Muscle layer of duodenum (tissue), 2 donors: ENCODE measurements around the gene AFG1L.
"Not testable (repeated sequence)": the region's sequence is repeated elsewhere in the genome, so short reads cannot be mapped to it uniquely, and the experiment has no call there.

ENCODE experiments used
- H3K27ac ChIP-seq: one replicate; pipeline ENCODE4 v1.7.0; 2013; ENCODE audit warnings: mild to moderate bottlenecking, low read length
- H3K27me3 ChIP-seq: one replicate; pipeline ENCODE4 v1.7.0; 2013; ENCODE audit warnings: low read depth, mild to moderate bottlenecking, control low read depth, low read length
- H3K36me3 ChIP-seq, 2 donors: one replicate each; pipeline ENCODE4 v1.7.0; 2013; ENCODE audit warnings: low read length in 2 of 2, control low read depth in 1 of 2, mild to moderate bottlenecking in 1 of 2; ENCODE audit not compliant: insufficient read depth in 2 of 2, control insufficient read depth in 1 of 2
- H3K4me1 ChIP-seq, 2 donors: one replicate each; pipeline ENCODE4 v1.7.0; 2013; ENCODE audit warnings: low read length in 2 of 2, mild to moderate bottlenecking in 2 of 2, control low read depth in 1 of 2, moderate library complexity in 1 of 2; ENCODE audit not compliant: insufficient read depth in 2 of 2, control insufficient read depth in 1 of 2
- H3K4me3 ChIP-seq, 2 donors: one replicate each; pipeline ENCODE4 v1.7.0; 2013; ENCODE audit warnings: low read length in 2 of 2, low read depth in 1 of 2, mild to moderate bottlenecking in 1 of 2
- H3K9me3 ChIP-seq, 2 donors: one replicate each; pipeline ENCODE4 v1.7.0; 2013; ENCODE audit warnings: low read length in 2 of 2, control low read depth in 1 of 2, mild to moderate bottlenecking in 1 of 2; ENCODE audit not compliant: control insufficient read depth in 1 of 2
- donor health status: healthy.

The AFG1L gene

DNA sequence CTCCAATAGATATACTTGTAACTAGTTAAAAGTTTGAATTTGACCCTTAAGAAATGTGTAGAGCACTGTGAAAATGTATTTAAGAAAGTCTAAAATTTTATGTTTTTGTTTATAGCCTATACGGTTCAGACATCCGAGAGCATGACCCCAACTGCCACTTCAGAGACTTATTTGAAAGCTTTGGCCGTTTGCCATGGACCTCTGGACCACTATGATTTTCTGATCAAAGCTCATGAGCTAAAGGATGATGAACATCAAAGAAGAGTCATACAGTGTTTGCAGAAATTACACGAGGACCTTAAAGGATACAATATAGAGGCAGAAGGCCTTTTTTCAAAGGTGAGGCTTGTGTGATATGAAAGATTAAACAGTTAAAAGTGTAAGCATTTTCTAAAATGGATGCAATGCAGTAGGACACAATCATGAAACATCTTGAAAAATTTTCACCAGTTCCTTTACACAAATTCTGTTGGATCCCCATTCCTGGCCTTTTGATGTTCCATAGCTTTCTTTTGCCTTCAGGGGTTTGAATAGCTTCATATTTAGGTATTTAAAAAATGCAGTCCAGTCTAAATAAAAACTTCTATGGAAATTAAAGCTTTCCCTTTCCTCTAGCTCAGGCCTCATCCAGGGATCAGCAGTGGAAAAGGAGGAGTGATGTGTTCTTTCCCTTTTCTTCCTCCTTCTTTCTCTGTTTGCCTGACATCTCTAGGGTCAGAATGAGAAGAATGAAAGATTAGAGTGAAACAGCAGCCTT, 29.0 kb downstream of the AFG1L start:
- Histone ChIP-seq H3K4me1 (peaks cover 0 to 3% of the 10 kb centered on the region in 2 donors), H3K4me3 (no peak overlapping the region), H3K36me3 (peaks cover 0 to 21% of the 10 kb centered on the region in 2 donors), H3K9me3 (no peaks in the 10 kb centered on the region), H3K27ac (no peak overlapping the region), H3K27me3 (no peaks in the 10 kb centered on the region)

DNA sequence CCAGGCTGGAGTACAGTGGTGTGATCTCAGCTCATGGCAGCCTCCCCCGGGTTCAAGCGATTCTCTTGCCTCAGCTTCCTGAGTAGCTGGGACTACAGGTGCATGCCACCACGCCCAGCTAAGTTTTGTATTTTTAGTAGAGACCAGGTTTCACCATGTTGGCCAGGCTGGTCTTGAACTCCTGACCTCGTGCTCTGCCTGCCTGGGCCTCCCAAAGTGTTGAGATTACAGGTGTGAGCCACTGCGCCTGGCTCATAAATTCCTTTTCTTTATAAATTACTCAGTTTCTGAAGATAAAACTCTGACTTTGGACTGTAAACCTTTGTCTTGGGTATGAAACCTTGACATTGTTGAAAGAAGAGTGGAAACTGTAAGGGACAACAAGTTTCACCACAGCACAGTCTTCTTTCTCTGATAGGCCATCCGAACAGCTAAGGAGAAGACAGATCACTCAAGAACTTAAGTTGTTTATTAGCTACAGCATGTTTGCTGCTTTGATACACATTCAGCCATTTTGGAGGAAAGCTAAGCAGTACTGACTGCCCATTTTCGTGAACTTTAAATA, 35.4 kb downstream of the AFG1L start:
- not testable (repeated sequence) for H3K27ac ChIP-seq, H3K27me3 ChIP-seq, H3K4me1 ChIP-seq, H3K4me3 ChIP-seq, H3K9me3 ChIP-seq, H3K36me3 ChIP-seq

DNA sequence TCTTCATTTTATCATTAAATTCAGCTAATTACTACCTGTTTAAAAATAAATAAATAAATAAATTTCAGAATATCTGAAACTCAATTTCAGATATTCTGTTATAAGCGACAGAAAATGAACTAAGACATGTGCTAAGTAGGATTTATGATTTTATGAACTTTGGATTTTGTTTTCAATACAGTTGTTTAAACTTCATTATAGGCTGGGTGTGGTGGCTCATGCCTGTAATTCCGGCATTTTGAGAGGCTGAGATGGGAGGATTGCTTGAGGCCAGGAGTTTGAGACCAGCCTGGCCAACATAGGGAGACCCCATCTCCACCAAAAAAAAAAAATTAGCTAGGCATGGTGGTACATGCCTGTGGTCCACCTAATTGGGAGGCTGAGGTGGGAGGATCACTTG, 36.0 kb downstream of the AFG1L start:
- Histone ChIP-seq H3K27me3 (no peaks in the 10 kb centered on the region), H3K36me3 (peaks cover 0 to 8% of the 10 kb centered on the region in 2 donors), H3K9me3 (no peaks in the 10 kb centered on the region), H3K4me1 (no peaks in the 10 kb centered on the region), H3K27ac (no peak overlapping the region), H3K4me3 (no peak overlapping the region)

DNA sequence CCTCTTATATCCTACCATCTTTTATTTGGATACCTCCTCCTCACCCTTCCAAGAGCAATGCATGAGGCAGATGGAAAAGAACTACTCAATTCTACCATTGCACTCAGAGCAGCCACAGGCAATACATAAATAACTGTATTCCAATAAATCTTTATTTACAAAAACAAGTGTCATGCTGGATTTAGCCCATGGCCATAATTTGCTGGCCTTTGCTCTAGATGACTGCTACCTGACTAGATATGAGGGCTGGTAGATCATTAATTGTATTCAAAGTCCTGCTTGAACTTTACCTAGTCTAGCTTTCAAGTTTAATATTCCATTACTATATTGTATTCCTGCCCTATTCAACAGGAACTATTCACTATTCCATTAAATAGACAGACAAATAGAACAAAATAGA, 37.1 kb downstream of the AFG1L start:
- Histone ChIP-seq H3K36me3 (peaks cover 0 to 8% of the 10 kb centered on the region in 2 donors), H3K4me1 (no peaks in the 10 kb centered on the region), H3K9me3 (no peaks in the 10 kb centered on the region)

DNA sequence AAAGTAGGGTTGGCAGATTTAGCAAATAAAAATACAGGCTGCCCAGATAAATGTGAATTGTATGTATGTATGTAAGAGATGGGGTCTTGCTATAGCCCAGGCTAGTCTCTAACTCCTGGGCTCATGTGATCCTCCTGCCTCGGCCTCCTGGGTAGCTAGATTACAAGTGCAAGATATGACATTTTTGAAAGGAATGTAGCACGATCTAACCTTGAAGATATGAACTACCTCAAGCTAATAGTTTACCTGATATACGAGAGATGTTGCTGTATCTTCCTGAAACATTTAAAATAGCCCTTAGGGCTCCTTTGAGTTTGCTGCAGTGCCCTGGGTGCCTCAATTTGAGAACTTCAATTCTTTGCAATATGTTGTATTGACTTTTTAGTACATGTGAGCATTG, 42.1 kb downstream of the AFG1L start:
- H3K27me3 ChIP-seq: no peaks in the 10 kb centered on the region
- H3K9me3 ChIP-seq: no peaks in the 10 kb centered on the region
- no peak overlapping the region for H3K27ac ChIP-seq
- H3K4me1 ChIP-seq: no peaks in the 10 kb centered on the region
- no peaks in the 10 kb centered on the region for H3K36me3 ChIP-seq
- no peak overlapping the region for H3K4me3 ChIP-seq

More for the DNA sequence above, 37.1 kb downstream of the AFG1L start:
- Histone ChIP-seq H3K27me3 (no peaks in the 10 kb centered on the region), H3K27ac (no peak overlapping the region), H3K4me3 (no peak overlapping the region)

DNA sequence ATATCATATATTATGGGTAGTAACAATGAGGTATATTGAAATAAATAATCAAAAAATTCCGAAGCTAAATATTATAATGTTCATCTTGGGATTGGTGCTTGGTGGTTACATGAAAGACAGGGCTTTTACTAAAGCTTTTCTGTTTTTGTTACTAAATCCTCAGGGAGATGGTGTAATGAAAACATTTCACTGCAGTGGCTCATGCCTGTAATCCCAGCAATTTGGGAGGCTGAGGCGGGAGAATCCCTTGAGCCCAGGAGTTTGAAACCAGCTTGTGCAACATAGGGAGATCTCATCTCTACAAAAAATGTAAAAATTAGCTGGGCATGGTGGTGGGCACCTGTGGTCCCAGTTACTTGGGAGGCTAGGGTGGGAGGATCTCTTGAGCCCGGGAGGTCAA, 42.9 kb downstream of the AFG1L start:
- Histone ChIP-seq H3K4me1 (no peaks in the 10 kb centered on the region), H3K36me3 (no peaks in the 10 kb centered on the region), H3K4me3 (no peak overlapping the region), H3K27ac (no peak overlapping the region), H3K27me3 (no peaks in the 10 kb centered on the region), H3K9me3 (no peaks in the 10 kb centered on the region)

DNA sequence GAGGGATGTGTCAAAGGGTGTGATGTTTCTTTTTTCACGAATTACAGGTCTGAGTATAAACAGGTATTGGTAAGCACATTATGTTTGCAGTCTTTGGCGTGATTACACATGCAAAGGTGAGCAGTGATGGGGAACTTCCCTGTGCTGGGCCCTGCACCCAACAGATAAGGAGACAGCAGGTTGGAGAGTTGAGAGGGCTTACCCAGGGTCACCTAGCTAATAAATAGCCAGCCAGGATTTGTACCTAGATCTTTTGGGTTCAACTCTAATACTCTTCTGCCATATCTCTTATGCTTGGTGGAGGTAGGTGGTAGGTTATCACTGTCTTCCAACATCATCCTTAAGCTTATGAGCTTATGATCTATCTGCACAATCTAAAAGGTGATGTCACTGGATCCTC, 46.5 kb downstream of the AFG1L start:
- Histone ChIP-seq H3K27me3 (no peaks in the 10 kb centered on the region), H3K4me1 (no peaks in the 10 kb centered on the region), H3K27ac (no peak overlapping the region), H3K4me3 (no peak overlapping the region), H3K36me3 (no peaks in the 10 kb centered on the region), H3K9me3 (no peaks in the 10 kb centered on the region)

DNA sequence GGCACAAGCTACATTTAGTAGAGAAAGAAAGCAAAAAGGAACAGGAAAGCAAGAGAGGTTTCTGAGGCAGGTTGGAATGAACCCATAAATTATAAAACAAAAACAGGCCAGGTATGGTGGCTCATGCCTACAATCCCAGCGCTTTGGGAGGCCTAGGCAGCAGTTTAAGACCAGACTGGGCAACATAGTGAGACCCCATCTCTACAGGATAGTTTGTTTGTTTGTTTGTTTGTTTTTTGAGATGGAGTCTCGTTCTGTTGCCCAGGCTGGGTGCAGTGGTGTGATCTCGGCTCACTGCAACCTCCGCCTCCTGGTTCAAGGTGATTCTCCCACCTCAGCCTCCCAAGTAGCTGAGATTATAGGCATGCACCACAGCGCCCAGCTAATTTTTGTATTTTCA, 49.0 kb downstream of the AFG1L start:
- no peak overlapping the region for H3K4me3 ChIP-seq
- no peaks in the 10 kb centered on the region for H3K36me3 ChIP-seq
- H3K4me1 ChIP-seq: no peaks in the 10 kb centered on the region
- no peaks in the 10 kb centered on the region for H3K27me3 ChIP-seq
- H3K27ac ChIP-seq: no peak overlapping the region
- no peaks in the 10 kb centered on the region for H3K9me3 ChIP-seq

DNA sequence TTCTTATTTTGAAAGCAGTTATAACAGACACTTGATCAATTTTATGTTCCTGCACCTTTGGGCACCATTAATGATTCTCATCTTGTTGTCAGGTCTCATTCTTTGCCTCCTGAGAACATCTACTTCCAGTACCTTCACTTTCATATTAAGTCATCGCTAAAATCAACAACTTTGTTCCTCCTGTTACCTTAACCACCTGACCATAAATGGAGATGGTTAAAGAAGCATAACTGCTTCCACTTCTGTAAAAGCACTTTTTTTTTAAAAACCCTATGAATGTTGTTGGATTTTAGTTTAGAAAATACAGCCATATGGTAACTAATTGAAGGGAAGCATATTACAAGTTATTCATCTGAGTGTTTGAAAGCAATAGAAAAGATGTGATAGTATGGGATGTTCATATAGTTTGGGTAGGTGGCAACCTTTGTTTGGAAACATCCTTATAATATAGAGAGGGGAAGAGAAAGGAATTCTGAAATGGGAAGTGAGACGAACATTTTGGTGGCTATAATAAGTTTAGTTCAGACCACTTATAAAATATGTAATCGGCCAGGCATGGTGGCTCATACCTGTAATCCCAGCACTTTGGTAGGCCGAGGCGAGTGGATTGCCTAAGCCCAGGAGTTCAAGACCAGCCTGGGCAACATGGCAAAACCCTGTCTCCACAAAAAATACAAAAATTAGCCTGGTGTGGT, 53.9 kb downstream of the AFG1L start:
- no peak overlapping the region for H3K4me3 ChIP-seq
- H3K36me3 ChIP-seq: no peaks in the 10 kb centered on the region
- H3K4me1 ChIP-seq: no peaks in the 10 kb centered on the region
- H3K9me3 ChIP-seq: no peaks in the 10 kb centered on the region
- no peaks in the 10 kb centered on the region for H3K27me3 ChIP-seq
- no peak overlapping the region for H3K27ac ChIP-seq

DNA sequence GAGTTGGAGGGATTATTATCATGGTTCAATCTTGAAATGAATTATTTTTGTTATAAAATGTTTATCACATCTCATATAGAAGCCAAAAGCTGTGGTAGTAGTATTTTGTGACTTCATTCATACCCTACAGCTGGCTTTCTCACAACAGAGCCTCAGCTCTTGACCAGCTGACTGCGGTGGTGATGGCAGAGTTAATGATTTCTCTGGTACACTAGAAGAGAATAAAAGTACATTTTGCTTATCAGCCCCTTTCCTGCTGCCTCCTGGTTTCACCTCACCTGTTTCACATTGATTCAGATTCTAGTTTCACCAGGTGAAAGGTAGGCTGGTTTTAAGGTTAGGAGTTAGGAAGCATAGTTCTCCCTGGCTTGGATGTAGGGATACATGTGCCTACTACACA, 55.7 kb downstream of the AFG1L start:
- Histone ChIP-seq H3K4me3 (no peak overlapping the region), H3K4me1 (no peaks in the 10 kb centered on the region), H3K36me3 (no peaks in the 10 kb centered on the region), H3K27me3 (no peaks in the 10 kb centered on the region), H3K27ac (no peak overlapping the region), H3K9me3 (no peaks in the 10 kb centered on the region)

DNA sequence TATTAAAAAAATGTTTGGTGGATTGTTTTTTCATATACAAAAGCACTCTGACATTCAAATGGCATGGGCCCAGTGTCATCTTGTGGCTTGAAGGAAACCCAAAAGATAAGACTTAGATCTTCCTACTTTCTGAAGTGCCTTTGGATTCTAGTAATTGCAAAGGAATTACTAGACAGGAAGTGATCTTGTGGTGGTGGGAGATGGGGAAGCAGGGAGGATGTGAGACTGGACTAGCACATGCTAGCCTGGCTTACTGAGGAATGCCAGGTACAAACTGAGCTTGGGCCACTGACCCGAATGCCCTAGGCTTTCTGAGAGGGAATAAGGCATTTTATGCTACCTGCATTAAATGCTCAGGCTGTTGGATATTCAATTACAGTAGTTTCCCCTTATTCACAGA, 59.0 kb downstream of the AFG1L start:
- no peak overlapping the region for H3K27ac ChIP-seq
- H3K27me3 ChIP-seq: no peaks in the 10 kb centered on the region
- H3K36me3 ChIP-seq: peaks cover 4 to 9% of the 10 kb centered on the region in 2 donors
- no peak overlapping the region for H3K4me3 ChIP-seq
- H3K4me1 ChIP-seq: no peaks in the 10 kb centered on the region
- no peaks in the 10 kb centered on the region for H3K9me3 ChIP-seq
